Left lobe of liver (tissue), 2 donors: ENCODE results near the gene ERP27. TPM values are rescaled to one million over a fixed set of nuclear protein-coding genes. Genes with fewer than 3 reads are reported as not detected.

ENCODE experiments used
- ATAC-seq: fragments of 200-7000 bp; cut with Tn5 transposase; one replicate; pipeline ENCODE4 v1.9.1; 2020; ENCODE audit warnings: mild to moderate bottlenecking, moderate library complexity
- DNase-seq: peaks from one replicate; pipeline ENCODE4 v3.0.0-alpha.2; 2020; ENCODE audit warnings: low spot score
- total RNA-seq: library from RNA; stranded (reverse); gene quantifications from one replicate; pipeline ENCODE4 v1.2.1, GENCODE V29; 2021
- donor health status: DM: no; HTN: no; CAD: no; lungs with moderate emphysema.
- donor health status: DM: no; HTN: yes; CAD: no.

The ERP27 gene
- total RNA-seq, 1 donor from 2014 or later: 0.30 TPM

GRCh38 chr12:14905269-14906004 is 32.9 kb downstream of the ERP27 start:
- ATAC-seq (no peak), DNase-seq (no peak)

- DNase-seq: no peak
- no peak for ATAC-seq
These were observed 33.5 kb downstream of the ERP27 start for GRCh38 chr12:14904854-14905253.

GRCh38 chr12:14903386-14904098 is 34.8 kb downstream of the ERP27 start:
- ATAC-seq: no peak

GRCh38 chr12:14902465-14902864 is 35.9 kb downstream of the ERP27 start:
- DNase-seq (no peak), ATAC-seq (no peak)

More at GRCh38 chr12:14903386-14904098, 34.8 kb downstream of the ERP27 start:
- DNase-seq: no peak

- no peak for ATAC-seq
These were observed 37.1 kb downstream of the ERP27 start for GRCh38 chr12:14901228-14901562.

GRCh38 chr12:14900521-14901227 is 37.7 kb downstream of the ERP27 start:
- DNase-seq (no peak), ATAC-seq (no peak)

More at GRCh38 chr12:14901228-14901562, 37.1 kb downstream of the ERP27 start:
- no peak for DNase-seq

- ATAC-seq: no peak
- no peak for DNase-seq
These were observed 41.7 kb downstream of the ERP27 start for GRCh38 chr12:14896521-14897169.

- ATAC-seq (no peak), DNase-seq (no peak)
These were observed 44.7 kb downstream of the ERP27 start for GRCh38 chr12:14893506-14894250.

- ATAC-seq: peak; percentile 91
- no peak for DNase-seq
These were observed 45.4 kb downstream of the ERP27 start for GRCh38 chr12:14892726-14893505.

GRCh38 chr12:14890701-14891100 is 47.6 kb downstream of the ERP27 start:
- ATAC-seq (no peak), DNase-seq (no peak)

GRCh38 chr12:14886271-14886670 is 52.1 kb downstream of the ERP27 start:
- ATAC-seq: no peak

GRCh38 chr12:14885718-14886221 is 52.6 kb downstream of the ERP27 start, which contains the start of gene MGP:
Gene MGP (minus strand): TSS chr12:14885854. CDS start chr12:14885791, 63 bp downstream.
- no peak for DNase-seq
- ATAC-seq: peak; percentile 24

More at GRCh38 chr12:14886271-14886670, 52.1 kb downstream of the ERP27 start:
- DNase-seq: no peak

GRCh38 chr12:14884458-14884878 is 53.9 kb downstream of the ERP27 start:
- DNase-seq (peak; percentile 77), ATAC-seq (peak; percentile 76)

GRCh38 chr12:14883686-14884085 is 54.7 kb downstream of the ERP27 start:
- no peak for ATAC-seq
- DNase-seq: no peak

- DNase-seq (no peak), ATAC-seq (no peak)
These were observed 57.4 kb downstream of the ERP27 start for GRCh38 chr12:14880890-14881453.

GRCh38 chr12:14879222-14879933 is 59.0 kb downstream of the ERP27 start:
- ATAC-seq (no peak), DNase-seq (no peak)

- no peak for ATAC-seq
- DNase-seq: no peak
These were observed 59.8 kb downstream of the ERP27 start for GRCh38 chr12:14878488-14878887.

GRCh38 chr12:14876833-14877232 is 61.5 kb downstream of the ERP27 start:
- DNase-seq (no peak), ATAC-seq (no peak)
